Stimulated activated CD8-positive, alpha-beta memory T cell treated with anti-CD3 and anti-CD28 coated beads, Interleukin-15, amount 100 ng/mL, for 1 hour (primary cell): Measurements from ENCODE around the gene CPA5.

ENCODE experiments used
- DNase-seq: peaks from one replicate; pipeline ENCODE4 v3.0.0-alpha.2; 2020; ENCODE audit warnings: low read depth

The CPA5 gene

DNA sequence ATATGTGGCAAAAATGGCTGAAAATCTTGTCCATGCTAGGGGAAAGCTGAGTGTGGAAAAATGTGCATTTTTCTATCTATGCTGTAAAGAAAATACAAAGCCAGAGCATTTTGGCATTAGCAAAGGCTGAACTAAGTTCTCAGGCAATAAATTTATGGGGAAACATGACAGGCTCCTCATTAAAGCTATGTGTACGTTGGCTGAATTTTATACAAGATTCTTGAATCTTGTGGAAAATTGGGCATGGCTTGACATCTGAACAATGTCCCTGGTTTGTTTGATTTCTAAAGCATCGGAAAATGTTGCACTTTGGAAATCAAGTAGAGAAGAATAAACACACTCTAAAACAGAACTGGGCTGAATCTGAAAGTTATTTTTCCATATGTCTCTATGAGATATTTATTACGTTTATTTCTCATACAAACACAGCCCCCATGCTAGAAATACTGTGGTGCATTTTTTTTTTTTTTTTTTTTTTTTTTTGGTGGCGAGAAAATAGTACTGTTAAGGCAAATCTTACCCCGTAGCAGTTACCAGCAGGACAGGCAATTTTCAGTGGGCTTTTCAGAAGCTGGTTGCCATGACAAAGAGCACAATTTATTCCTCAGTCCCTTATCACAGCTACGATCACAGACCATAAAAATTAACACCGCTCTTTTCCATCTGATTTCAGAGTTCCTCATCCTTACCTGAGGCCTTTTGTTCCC lies 52.6 kb downstream of the CPA5 start:
- no peak for DNase-seq

DNA sequence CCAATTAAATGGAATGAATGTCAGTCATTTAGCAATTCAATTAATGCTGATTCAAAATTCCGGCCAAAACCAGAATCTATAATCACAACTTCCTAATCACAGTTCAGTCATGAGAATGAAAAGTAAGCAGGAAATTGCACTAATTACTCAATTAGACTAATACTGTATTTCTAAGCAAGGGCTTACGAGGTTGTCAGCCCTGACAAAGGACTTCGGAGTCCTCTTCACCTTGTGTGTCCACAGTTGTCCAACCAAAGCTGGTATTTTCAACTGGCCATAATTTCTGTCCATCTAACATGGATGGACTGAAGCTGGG lies 53.1 kb downstream of the CPA5 start:
- DNase-seq, result no peak

- DNase-seq, result no peak
Observed at GRCh38 chr7:130398526-130399090, 54.0 kb downstream of the CPA5 start.

DNA sequence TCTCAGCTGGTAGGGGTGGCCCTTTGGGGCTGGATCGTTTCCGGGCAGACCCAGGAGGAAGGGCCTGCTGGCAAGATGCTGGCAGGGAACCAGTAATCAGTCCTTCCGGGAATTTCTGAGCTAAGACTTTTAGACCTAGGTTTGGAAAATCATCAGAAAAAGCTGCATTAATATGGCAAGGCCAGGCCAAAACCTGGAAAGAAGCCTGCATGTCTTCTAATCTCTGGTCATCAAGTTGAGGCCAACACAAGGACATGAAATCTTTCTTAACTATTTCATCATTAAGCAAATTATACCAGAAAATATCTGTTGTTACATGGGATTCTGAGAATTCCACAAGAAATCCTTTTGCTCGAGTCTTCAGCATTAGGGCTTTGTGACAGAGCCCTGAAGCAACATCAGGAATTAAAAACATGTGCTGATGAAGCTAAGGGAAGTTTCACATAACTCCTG lies 55.5 kb downstream of the CPA5 start:
- DNase-seq, result no peak

DNA sequence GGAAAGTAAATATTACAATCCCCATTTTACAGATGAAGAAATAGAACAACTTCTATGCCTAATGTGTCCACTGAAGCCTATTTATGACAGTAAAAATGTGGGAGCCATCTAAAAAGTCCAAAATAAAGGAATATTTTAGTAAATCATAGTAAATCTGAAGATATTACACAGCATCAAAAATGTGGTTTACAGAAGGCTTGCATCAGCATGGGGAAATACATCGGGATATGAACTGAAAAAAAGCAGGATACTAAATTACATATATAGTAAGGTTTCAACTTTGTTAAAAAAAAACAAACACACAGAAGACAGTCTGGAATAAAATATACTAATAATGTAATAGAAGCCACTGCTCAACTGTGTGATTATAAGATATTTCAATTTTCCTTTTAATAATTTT lies 56.5 kb downstream of the CPA5 start:
- DNase-seq, result no peak

GRCh38 chr7:130401578-130401977 lies 57.0 kb downstream of the CPA5 start:
- DNase-seq, result no peak

GRCh38 chr7:130405003-130405402 lies 60.4 kb downstream of the CPA5 start:
- no peak for DNase-seq

- DNase-seq, result no peak
Observed at GRCh38 chr7:130409067-130409711, 64.6 kb downstream of the CPA5 start.

DNA sequence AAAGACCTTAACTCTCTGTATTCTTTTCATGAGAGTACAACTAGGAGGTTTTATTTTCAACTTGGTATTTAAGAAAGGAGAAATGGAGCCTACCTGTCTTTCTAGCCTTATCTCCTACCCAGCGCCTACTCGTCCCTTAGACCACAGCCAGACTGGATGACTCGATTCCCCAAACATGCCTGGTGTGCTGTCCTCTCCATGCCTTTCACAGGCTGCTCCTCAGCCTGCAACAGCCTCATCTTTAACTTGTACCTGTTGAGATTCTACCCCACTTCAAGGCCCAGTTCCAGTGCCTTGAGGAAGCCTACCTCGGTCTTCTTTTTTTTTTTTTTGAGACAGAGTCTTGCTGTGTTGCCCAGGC lies 65.1 kb downstream of the CPA5 start:
- DNase-seq, result no peak

DNA sequence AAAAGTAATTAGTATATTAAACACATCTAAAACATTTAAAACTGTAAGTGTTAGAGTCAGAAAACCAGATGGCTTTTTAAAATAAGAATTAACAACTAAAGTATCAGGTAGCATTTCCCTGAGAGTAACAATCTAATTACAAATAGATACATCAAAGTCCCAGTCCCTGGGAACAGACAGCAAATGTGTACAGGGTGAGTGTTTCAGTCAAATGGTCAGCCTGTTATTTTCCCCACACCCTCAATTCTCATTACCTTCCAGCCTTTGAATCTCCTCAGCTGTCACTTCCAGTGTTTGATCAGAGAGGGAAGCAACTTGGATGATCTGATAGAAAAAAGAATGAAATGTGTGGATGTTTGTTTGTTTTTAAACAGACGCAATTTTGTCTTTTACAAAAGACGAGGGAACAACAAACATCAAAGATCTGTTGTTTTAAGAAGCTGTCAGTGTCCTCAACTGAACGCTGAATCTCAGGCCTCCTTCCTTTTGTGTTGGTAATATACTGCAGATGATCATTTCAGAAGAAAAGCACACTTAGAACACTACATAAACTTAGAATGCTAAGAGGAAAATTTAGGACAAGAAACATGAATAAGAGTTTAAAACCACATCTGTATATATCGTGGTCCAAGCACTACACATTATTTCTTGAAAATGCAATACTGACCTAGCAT lies 66.4 kb downstream of the CPA5 start:
- no peak for DNase-seq

GRCh38 chr7:130413201-130413600 lies 68.6 kb downstream of the CPA5 start:
- no peak for DNase-seq

DNA sequence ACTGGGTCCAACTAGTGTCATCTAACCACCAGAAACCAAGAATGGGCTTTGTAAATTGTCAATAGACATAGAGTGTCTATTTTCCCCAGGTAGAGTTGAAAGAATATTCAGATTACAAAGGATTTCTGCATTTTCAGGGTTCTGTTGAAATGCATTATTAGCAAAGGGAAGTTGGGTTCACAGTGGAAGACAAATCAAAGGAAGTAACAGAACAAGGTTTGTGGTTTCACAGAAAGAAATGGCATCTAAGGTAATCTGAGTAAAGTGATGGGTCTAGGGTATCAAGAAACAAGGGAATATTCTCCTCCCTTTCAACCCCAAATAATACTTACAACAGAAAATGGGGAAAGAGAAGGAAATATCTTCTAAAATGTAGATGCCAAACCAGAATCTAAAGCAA lies 70.4 kb downstream of the CPA5 start:
- no peak for DNase-seq

GRCh38 chr7:130417213-130417612 lies 72.6 kb downstream of the CPA5 start:
- no peak for DNase-seq

GRCh38 chr7:130418306-130418705 lies 73.7 kb downstream of the CPA5 start:
- no peak for DNase-seq
